Vagina (tissue), 2 donors: ENCODE measurements around the gene UBL4B.

ENCODE experiments used
- POLR2A ChIP-seq, 2 donors: fragments of 450-650 bp; IDR thresholded peaks; one replicate each; pipeline ENCODE4 v1.6.1; 2017; ENCODE audit warnings: antibody characterized with exemption in 2 of 2, mild to moderate bottlenecking in 2 of 2, moderate library complexity in 2 of 2
- POLR2AphosphoS5 ChIP-seq, 2 donors: sonication (generic); formaldehyde crosslinking; IDR thresholded peaks; one replicate each; pipeline ENCODE4 v1.9.0; 2017; ENCODE audit warnings: antibody characterized with exemption in 2 of 2, mild to moderate bottlenecking in 2 of 2, low read depth in 1 of 2; ENCODE audit not compliant: insufficient read depth in 1 of 2
- TF ChIP-seq, protein P1 (sequence below), 3 experiments: fragments of 450-650 bp in 2 of 3; fragments of 200-600 bp in 1 of 3; sonication (generic) in 1 of 3; IDR thresholded peaks; one replicate each; pipeline ENCODE4 v1.5.1; 2017 to 2019; ENCODE audit warnings: antibody characterized with exemption in 3 of 3, mild to moderate bottlenecking in 2 of 3, moderate library complexity in 2 of 3

DNA sequence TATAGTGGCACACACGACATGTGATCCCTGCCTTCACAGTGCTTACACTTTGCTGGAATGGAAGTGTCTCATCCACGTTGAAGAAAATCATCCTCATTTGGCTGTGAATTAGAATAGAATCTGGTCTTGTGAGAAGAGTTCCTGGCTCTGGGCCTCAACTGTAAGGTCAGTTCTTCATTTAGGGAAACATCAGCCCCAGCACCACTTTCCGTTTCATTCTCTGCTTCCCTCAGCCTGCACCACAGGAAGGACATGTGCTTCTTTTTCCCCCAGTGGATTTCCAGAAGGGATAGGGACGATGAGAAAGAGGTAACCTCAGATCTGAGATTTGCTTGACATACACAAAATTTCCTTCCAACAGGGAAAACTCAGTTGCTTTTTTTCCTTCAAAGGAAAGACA is 38.1 kb upstream of the UBL4B start:
- TF ChIP-seq, protein P1, sequence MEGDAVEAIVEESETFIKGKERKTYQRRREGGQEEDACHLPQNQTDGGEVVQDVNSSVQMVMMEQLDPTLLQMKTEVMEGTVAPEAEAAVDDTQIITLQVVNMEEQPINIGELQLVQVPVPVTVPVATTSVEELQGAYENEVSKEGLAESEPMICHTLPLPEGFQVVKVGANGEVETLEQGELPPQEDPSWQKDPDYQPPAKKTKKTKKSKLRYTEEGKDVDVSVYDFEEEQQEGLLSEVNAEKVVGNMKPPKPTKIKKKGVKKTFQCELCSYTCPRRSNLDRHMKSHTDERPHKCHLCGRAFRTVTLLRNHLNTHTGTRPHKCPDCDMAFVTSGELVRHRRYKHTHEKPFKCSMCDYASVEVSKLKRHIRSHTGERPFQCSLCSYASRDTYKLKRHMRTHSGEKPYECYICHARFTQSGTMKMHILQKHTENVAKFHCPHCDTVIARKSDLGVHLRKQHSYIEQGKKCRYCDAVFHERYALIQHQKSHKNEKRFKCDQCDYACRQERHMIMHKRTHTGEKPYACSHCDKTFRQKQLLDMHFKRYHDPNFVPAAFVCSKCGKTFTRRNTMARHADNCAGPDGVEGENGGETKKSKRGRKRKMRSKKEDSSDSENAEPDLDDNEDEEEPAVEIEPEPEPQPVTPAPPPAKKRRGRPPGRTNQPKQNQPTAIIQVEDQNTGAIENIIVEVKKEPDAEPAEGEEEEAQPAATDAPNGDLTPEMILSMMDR (IDR thresholded peaks at IDR 0.05) = no peak
- TF ChIP-seq POLR2A (IDR thresholded peaks at IDR 0.05) (no peak), POLR2AphosphoS5 (IDR thresholded peaks at IDR 0.05; ENCODE audit: insufficient read depth in 1 of 2, low read depth in 1 of 2) (no peak)
